ENCODE measurements around the gene DNAH1.

Gene DNAH1

GRCh38 chr3:52402101-52402521 lies 86.0 kb downstream of the DNAH1 start:
- no peak for DNase-seq (ENCODE audit: low read depth in 1 of 2, low spot score in 1 of 2)

- DNase-seq (ENCODE audit: low read depth in 1 of 2, low spot score in 1 of 2): no peak
Observed at GRCh38 chr3:52402706-52403270, 86.7 kb downstream of the DNAH1 start.

- DNase-seq (ENCODE audit: low read depth in 1 of 2, low spot score in 1 of 2): no peak
Observed at GRCh38 chr3:52403271-52403841, 87.2 kb downstream of the DNAH1 start.

GRCh38 chr3:52403955-52404354 lies 87.8 kb downstream of the DNAH1 start:
- DNase-seq (ENCODE audit: low read depth in 1 of 2, low spot score in 1 of 2): no peak

DNA sequence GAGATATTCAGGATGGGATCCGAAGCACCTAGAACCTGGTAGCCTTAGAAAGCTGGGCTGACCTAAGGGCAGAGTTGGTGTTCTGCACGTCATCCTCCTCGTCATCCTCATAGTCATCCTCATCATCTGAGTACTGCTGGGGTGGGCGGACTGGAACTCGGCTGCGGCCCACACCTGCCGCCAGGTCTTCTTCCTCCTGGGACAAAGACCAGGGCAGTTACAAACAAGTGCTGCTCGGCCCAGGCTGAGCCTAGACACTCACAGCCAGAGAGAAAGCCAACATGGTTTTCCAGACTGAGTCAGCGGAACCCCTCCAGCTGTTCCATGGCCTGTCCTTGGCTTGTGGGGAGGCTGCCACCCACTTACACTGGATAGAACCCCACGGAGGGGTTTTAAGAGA lies 88.3 kb downstream of the DNAH1 start:
- DNase-seq (ENCODE audit: low read depth in 1 of 2, low spot score in 1 of 2): no peak

DNA sequence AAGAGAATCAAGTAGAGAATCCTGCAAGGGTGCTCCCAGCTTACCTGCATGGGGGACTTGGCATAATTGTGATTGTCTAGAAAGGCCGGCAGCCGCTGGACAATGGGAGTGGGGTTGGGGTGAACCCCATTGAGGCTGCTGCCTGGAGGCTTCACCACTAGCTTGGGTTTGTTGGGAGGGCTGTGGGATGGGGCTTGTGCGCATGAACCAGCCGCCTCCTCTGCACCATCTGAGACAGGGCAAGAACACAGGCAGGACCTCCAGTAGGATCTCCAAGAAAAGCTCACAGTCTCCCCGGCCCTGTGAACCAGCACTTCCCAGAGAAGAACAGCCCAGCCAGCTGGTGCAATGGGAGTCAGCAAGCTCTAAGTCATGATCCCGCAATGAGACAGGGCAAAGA lies 88.9 kb downstream of the DNAH1 start:
- no peak for DNase-seq (ENCODE audit: low read depth in 1 of 2, low spot score in 1 of 2)

GRCh38 chr3:52405601-52406110 lies 89.5 kb downstream of the DNAH1 start:
- no peak for DNase-seq (ENCODE audit: low read depth in 1 of 2, low spot score in 1 of 2)

DNA sequence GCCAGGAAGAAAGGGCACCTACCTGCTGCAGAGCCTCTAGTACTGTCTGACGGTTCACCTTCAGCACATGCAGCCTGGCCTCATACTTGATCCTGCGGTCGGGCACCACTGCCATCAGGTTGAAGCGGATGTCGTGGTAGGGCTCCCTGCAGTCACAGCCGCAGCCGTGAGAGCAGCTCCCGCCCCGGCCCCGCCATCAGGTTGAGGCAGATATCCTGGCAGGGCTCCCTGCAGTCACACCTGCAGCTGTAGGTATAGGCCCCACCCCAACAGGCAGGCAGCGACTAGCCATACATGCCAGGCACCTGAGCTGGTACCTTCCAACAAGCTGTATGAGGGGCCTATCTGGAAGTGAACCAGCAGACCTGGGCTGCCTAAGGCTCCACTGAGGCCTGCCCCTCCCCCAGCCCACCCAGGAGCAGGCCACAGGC lies 90.1 kb downstream of the DNAH1 start:
- DNase-seq (ENCODE audit: low read depth in 1 of 2, low spot score in 1 of 2): no peak

DNA sequence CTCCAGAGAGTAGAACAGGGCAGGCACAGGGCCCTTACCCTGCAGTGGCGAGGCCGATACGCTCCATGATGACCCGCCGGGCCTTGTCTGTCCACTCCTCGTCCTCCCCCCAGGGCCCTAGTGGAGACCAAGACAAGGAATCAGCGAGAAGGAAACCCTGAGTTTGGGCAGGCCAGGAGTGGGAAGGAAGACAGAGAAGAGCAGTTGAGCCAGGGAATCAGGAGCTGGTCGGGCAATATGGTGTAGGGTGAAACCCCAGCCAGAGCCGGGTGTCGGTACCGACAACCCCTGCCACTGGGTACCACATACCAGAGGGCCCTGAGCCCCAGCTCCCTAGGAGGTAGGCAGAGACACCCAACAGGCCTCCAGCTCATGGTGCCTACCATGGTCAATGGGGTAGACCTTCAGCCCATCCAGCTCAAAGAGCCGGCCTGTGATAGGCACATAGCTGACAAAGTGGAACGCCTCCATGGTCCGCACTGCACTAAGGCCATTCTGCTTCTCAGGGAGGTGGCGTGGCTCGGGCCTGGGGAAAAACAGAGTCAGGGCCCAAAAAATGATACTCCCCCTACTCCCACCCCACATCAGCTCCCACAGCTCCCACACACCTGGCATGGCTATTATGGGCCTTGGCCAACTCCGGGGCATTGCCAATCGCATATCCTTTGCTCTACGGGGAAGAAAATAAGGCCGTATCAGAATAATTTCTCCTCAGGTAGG lies 90.8 kb downstream of the DNAH1 start:
- no peak for DNase-seq (ENCODE audit: low read depth in 1 of 2, low spot score in 1 of 2)

DNA sequence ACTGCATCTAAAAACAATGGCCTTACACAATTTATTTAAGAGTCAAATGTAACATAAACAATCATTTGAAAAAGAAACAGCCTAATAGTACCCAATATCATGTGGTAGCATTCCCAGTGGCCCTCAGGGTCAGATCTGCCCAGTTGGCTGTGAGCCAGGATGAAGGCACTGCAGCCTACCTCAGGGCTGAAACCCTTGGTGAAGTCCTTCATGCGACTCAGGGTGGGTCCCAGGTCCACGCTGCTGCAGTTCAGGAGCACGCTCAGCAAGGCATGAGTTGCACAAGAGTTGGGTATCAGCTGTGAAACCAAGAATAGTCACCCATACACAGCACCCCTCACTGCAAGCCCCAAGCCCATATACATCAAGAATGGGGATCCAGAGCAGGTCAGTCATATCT lies 91.7 kb downstream of the DNAH1 start:
- DNase-seq (ENCODE audit: low read depth in 1 of 2, low spot score in 1 of 2): no peak

DNA sequence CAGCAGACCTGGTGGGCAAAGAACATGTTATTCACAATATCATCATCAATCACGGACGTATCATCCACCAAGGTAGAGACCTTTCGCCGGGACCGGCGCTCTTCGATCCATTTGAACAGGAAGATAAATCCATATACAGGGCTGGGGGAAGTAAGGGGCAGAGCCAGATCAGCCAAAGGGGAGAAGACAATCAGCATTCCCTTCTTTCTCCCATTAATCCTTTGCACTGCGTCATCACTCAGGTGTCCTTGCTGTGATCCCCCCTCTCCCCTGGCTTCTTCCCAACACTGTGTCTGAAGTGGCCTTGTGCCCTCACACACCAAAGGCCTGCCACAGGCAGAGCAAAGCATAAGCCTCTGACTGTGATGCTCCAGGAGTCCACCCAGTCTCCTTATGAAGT lies 92.3 kb downstream of the DNAH1 start:
- no peak for DNase-seq (ENCODE audit: low read depth in 1 of 2, low spot score in 1 of 2)

- DNase-seq (ENCODE audit: low read depth in 1 of 2, low spot score in 1 of 2): no peak
Observed at GRCh38 chr3:52415800-52416199, 99.7 kb downstream of the DNAH1 start.

- DNase-seq (ENCODE audit: low read depth in 1 of 2, low spot score in 1 of 2): no peak
Observed at GRCh38 chr3:52420388-52420787, 104.3 kb downstream of the DNAH1 start.

- no peak for DNase-seq (ENCODE audit: low read depth in 1 of 2, low spot score in 1 of 2)
Observed at GRCh38 chr3:52422669-52423068, 106.5 kb downstream of the DNAH1 start.

GRCh38 chr3:52423173-52423572 lies 107.1 kb downstream of the DNAH1 start:
- DNase-seq (ENCODE audit: low read depth in 1 of 2, low spot score in 1 of 2): no peak

- DNase-seq (ENCODE audit: low read depth in 1 of 2, low spot score in 1 of 2): no peak
Observed at GRCh38 chr3:52428151-52429005, 112.3 kb downstream of the DNAH1 start.

DNA sequence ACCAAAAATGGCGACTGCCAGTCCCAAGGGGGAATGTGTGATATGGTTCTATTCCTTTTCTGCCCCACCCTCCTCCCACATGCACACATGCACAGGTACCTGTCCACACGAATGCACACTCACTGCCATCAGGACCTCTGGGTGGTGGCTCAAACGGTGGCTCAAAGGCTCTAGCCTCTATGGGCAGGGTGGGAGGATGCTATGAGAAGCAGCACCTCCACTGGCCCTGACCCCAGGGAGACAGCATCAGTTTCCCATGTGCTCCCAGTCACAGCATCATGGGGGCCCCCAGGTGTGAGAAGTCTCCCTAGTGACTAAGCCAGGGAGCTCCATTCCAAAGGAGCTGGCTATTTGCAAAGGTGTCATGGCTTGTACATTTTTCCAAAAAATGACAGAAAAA lies 112.9 kb downstream of the DNAH1 start:
- no peak for DNase-seq (ENCODE audit: low read depth in 1 of 2, low spot score in 1 of 2)

GRCh38 chr3:52429779-52430415 lies 113.8 kb downstream of the DNAH1 start:
- no peak for DNase-seq (ENCODE audit: low read depth in 1 of 2, low spot score in 1 of 2)

GRCh38 chr3:52430416-52430810 lies 114.3 kb downstream of the DNAH1 start:
- DNase-seq (ENCODE audit: low read depth in 1 of 2, low spot score in 1 of 2): no peak

DNA sequence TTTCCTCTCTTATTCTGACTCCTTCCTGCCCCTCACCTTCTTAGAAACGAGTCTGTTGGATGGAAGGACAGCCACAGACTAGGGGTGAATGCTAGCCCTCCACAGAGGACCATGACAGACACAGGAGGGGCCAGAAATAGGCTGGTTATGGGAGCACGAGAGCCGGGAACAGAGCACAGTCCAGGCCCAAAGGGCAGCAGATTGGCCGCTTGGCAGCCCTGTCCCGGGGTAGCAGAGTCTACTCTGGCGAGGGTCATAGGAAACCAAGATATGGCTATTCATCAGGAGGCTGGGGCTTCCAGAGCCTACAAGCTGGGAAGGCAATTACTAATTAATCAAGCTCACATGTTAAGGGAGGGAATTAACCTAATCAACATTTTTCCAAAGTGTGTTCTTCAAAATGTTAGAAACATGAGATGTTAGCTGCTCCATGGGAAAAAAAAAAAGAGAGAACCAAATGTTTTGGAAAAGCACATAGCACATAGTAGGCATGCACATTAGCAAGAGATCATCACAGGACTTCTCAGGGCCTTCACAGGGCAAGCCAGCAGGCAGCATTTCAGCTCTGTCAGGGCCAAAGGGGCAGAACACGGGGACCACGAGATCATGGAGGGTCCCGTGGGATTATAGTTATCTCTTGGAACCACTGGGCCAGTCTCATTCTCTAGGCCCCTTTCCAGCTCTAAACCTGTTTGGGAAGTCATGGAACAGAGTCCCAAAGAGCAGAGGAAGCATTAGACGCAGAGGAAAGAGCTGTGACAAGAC lies 115.5 kb downstream of the DNAH1 start:
- no peak for DNase-seq (ENCODE audit: low read depth in 1 of 2, low spot score in 1 of 2)
